MG63 (cell line): ENCODE results near the gene ZNHIT6. TPM values are rescaled to one million over a fixed set of nuclear protein-coding genes. Genes with fewer than 3 reads are reported as not detected.
"Not testable (repeated sequence)": the region's sequence is repeated elsewhere in the genome, so short reads cannot be mapped to it uniquely, and the experiment has no call there.

Experiments
- DNase-seq: peaks from one replicate; pipeline ENCODE4 v3.0.0-alpha.2; 2020
- H3K27me3 ChIP-seq: fragments of 250-450 bp; sonication (Bioruptor Pico); 2 replicates; pipeline ENCODE4 v1.5.1; 2020; ENCODE audit warnings: mild to moderate bottlenecking, moderate library complexity
- H3K36me3 ChIP-seq: fragments of 250-450 bp; sonication (Bioruptor Pico); 2 replicates; pipeline ENCODE4 v1.5.1; 2020; ENCODE audit warnings: mild to moderate bottlenecking, moderate library complexity
- H3K4me3 ChIP-seq: fragments of 250-450 bp; sonication (Bioruptor Pico); 2 replicates; pipeline ENCODE4 v1.5.1; 2020; ENCODE audit warnings: mild to moderate bottlenecking, moderate library complexity
- H3K9me3 ChIP-seq: fragments of 250-450 bp; sonication (Bioruptor Pico); 2 replicates; pipeline ENCODE4 v1.5.1; 2020; ENCODE audit warnings: mild to moderate bottlenecking, moderate library complexity
- total RNA-seq: library from RNA; depleted of rRNA; stranded (reverse); fragments of >200 nt; shearing (Covaris generic); gene quantifications from 2 replicates; pipeline ENCODE4 v1.2.3, GENCODE V29; 2014; ENCODE audit warnings: low replicate concordance

ZNHIT6 gene
- total RNA-seq, 1 experiment from 2014 or later = 11.6 TPM

- H3K27me3 ChIP-seq, DNase-seq, H3K4me3 ChIP-seq: not testable (repeated sequence)
- H3K9me3 ChIP-seq = peaks cover 11% of the 10 kb centered on the region
- H3K36me3 ChIP-seq = peaks cover 14% of the 10 kb centered on the region
Measured at GRCh38 chr1:85641598-85642556, 66.4 kb downstream of the ZNHIT6 start.

- DNase-seq, H3K27me3 ChIP-seq, H3K4me3 ChIP-seq: not testable (repeated sequence)
- peaks cover 11% of the 10 kb centered on the region for H3K9me3 ChIP-seq
- peaks cover 25% of the 10 kb centered on the region for H3K36me3 ChIP-seq
Measured at GRCh38 chr1:85639920-85640319, 68.3 kb downstream of the ZNHIT6 start.

DNA sequence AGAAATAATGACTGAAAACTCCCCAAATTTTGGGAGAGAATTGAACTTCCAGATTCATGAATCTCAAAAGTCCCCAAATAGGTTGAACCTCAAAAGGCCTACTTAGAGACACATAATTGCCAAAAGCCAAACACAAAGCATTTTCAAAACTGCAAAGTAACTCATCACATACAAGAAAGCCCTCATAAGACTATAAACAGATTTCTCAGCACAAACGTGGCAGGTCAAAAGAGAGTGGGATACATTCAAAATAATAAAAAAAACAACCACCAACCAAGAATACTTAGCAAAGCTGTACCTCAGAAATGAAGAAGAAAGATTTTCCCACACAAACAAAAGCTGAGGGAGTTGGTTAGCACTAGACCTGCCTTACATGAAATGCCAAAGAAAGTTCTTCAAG lies 69.8 kb downstream of the ZNHIT6 start:
- DNase-seq = no peak
- Histone ChIP-seq H3K4me3 (no peak overlapping the region), H3K36me3 (peaks cover 25% of the 10 kb centered on the region), H3K9me3 (peaks cover 11% of the 10 kb centered on the region), H3K27me3 (no peaks in the 10 kb centered on the region)

DNA sequence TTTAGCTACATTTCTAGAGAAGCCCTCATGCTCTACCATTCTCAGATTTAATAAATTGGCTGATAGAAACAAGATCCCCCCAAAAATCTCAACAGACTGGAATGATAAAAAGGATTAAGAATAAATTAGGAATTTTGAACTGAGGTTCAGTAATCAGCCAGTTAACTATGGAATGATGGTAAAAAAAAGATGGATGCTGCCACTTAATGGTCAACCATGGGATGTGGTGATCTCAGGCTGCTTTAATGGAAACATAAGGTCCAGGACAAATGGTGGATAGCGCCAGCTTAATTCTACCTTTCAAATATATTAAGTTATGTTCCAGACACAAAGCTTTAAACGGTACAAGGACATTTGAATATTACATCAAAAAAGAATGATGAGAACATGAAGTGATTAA lies 77.7 kb downstream of the ZNHIT6 start:
- no peak overlapping the region for H3K4me3 ChIP-seq
- H3K9me3 ChIP-seq = no peaks in the 10 kb centered on the region
- DNase-seq = no peak
- no peaks in the 10 kb centered on the region for H3K27me3 ChIP-seq
- H3K36me3 ChIP-seq = peaks cover 16% of the 10 kb centered on the region

GRCh38 chr1:85629532-85629920 lies 78.7 kb downstream of the ZNHIT6 start:
- Histone ChIP-seq H3K4me3 (no peak overlapping the region), H3K9me3 (no peaks in the 10 kb centered on the region), H3K36me3 (peaks cover 12% of the 10 kb centered on the region), H3K27me3 (no peaks in the 10 kb centered on the region)
- DNase-seq = no peak

DNA sequence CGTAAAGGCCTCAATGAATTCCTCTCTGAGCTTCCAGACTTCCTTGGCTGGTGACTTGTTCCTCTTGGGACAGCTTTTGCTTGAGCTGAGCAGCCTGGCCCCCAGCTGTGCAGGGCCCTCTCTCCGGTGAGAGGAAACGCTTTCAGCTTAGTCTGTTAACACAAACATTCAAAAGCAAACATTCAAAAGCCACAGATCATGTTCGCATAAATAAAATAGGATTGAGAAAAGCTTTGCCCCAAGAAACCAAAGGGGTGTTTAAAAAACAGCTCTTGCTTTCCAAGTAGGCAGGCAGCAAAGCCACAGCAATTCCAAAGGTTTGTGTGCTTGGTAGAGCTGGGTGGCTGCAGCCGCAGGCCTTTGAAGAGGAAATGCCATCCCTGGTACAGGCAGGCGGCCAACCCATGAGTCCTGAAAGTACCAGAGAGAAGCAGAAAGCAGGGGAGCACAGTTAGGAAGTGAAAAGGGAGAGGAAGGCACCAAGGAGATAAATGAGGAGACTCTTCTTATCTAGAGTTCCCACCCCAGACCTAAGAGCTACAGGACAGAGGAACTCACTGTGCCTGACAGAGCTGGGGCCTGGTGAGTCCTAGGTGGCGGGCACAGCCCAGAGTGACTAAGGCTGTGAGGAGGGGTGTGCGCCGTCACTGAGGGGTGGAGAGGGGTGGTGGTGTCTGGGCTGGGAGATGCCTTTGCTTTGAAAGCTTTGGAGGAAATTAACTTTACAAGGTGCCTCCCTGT lies 79.3 kb downstream of the ZNHIT6 start:
- peak; percentile 92 for DNase-seq
- Histone ChIP-seq H3K36me3 (peaks cover 15% of the 10 kb centered on the region), H3K9me3 (no peaks in the 10 kb centered on the region; the same call in 1 of the 2 replicates), H3K4me3 (no peak overlapping the region), H3K27me3 (no peaks in the 10 kb centered on the region)

DNA sequence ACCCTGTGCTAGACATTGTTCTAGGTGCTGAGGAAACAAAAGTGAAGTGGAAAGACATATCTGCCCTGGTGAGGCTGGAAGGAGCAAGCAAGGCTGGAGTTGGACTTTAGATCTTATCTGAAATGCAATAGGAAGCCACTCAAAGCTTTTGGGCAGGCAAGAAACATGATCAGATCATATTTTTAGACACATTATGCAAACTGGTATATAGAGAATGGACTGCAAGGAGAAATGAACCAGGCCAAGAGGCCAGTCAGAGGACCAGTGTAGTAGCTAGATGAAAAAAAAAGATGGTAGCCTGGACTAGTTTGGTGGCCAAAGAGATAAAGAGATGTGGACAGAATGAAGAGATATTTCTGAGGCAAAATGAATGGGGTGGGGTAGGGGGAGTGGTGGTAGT lies 81.4 kb downstream of the ZNHIT6 start:
- H3K4me3 ChIP-seq = no peak overlapping the region
- DNase-seq = no peak

GRCh38 chr1:85624361-85624760 lies 83.9 kb downstream of the ZNHIT6 start:
- Histone ChIP-seq H3K9me3 (peaks cover 17% of the 10 kb centered on the region), H3K27me3 (no peaks in the 10 kb centered on the region), H3K36me3 (peaks cover 34% of the 10 kb centered on the region), H3K4me3 (no peak overlapping the region)
- DNase-seq = no peak

More for the DNA sequence above, 81.4 kb downstream of the ZNHIT6 start:
- Histone ChIP-seq H3K36me3 (peaks cover 24% of the 10 kb centered on the region), H3K9me3 (peaks cover 5% of the 10 kb centered on the region), H3K27me3 (no peaks in the 10 kb centered on the region)

DNA sequence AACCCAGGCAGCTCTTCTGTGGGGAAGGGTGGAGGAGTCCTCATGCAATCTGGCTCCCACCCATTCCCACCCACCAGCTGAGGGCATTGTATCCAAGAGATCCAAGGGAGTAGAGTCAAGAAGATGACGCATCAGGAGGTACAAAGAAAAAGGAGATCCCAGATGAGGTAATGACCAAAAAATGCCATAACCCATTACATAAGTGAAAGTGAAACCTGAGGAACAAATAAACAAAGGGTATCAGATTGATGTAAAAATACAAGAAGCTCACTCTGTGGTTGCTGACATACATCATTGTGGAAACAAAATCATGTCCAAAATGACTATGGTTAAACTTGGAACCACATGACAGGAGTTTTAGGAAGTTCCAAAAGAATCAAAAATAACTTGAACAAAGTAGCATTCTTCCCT lies 85.2 kb downstream of the ZNHIT6 start:
- peak; percentile 85 for DNase-seq
- Histone ChIP-seq H3K9me3 (peaks cover 17% of the 10 kb centered on the region), H3K4me3 (no peak overlapping the region), H3K36me3 (peaks cover 32% of the 10 kb centered on the region), H3K27me3 (no peaks in the 10 kb centered on the region)

DNA sequence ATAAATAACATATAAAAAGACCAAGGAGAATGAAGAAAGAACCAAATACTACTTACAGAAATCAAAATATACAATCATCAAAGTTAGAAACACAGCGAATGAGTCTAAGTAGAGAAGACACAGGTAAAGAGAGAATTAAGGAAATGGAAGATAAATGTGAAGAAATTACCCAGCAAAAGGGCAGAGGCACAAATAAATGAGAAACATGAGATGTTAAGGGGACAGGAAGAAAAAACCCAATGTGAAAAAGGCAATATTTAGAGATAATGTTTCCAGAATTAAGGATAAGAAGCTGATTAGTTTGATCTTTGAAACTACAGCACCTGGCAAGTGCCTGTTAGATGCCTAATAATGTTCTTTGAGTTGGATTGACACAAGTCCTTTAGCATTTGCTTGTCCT lies 86.8 kb downstream of the ZNHIT6 start:
- no peaks in the 10 kb centered on the region for H3K27me3 ChIP-seq

GRCh38 chr1:85617633-85618100 lies 90.6 kb downstream of the ZNHIT6 start:
- H3K27me3 ChIP-seq = no peaks in the 10 kb centered on the region
- peaks cover 17% of the 10 kb centered on the region for H3K9me3 ChIP-seq
- DNase-seq = peak; percentile 79
- no peak overlapping the region for H3K4me3 ChIP-seq
- peaks cover 14% of the 10 kb centered on the region for H3K36me3 ChIP-seq

More for the DNA sequence above, 86.8 kb downstream of the ZNHIT6 start:
- no peak overlapping the region for H3K4me3 ChIP-seq
- DNase-seq = no peak
- peaks cover 22% of the 10 kb centered on the region for H3K36me3 ChIP-seq
- peaks cover 17% of the 10 kb centered on the region for H3K9me3 ChIP-seq

GRCh38 chr1:85616736-85617135 lies 91.5 kb downstream of the ZNHIT6 start:
- no peak for DNase-seq
- H3K36me3 ChIP-seq = peaks cover 9% of the 10 kb centered on the region
- peaks cover 11% of the 10 kb centered on the region for H3K9me3 ChIP-seq
- no peak overlapping the region for H3K4me3 ChIP-seq
- H3K27me3 ChIP-seq = no peaks in the 10 kb centered on the region

GRCh38 chr1:85616364-85616705 lies 91.9 kb downstream of the ZNHIT6 start:
- Histone ChIP-seq H3K4me3 (no peak overlapping the region), H3K9me3 (peaks cover 7% of the 10 kb centered on the region), H3K36me3 (peaks cover 5% of the 10 kb centered on the region), H3K27me3 (no peaks in the 10 kb centered on the region)
- DNase-seq = no peak

DNA sequence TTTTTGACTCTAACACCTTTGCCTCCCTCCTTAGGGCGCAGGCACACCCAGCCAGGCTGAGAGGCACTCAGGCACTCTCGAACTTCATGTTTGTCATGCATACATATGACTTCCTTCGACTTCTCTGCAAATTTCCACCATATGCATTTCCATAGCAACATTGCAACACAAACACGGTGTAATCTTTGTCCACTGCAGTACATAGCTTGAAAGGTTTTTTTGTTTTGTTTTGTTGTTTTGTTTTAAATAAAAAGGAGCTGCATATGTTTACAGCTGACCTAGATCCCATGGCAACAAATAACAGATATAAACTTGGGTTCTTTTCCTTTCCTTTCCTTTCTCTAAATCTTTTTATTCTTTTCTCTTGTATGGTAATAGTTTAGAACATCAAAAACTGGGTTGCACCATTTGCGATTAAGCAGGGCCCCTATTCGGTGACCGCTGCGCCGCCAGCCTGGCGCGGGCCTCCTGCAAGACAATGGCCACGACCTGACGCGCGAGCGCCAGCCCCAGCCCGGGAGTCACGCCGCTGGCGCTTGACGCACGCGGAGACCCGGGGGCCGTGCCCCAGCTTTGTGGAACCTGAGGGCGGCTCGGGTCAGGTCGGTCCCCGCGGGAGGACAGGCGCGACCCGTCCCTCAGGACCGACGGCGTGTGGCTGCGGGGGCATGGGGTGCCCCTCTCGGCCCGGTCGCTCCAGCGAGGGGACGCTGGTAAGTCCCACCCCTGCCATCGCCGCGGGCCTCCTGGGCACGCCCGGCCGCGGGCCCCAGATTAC lies 92.5 kb downstream of the ZNHIT6 start:
- Histone ChIP-seq H3K9me3 (0 out of 2 replicates have a peak, but pooled peaks cover 2% of the 10 kb centered on the region), H3K27me3 (no peaks in the 10 kb centered on the region), H3K36me3 (peaks cover 5% of the 10 kb centered on the region; the same call in 1 of the 2 replicates), H3K4me3 (no peak overlapping the region)
- no peak for DNase-seq

- Histone ChIP-seq H3K27me3 (no peaks in the 10 kb centered on the region), H3K4me3 (no peak overlapping the region), H3K9me3 (no peaks in the 10 kb centered on the region), H3K36me3 (no peaks in the 10 kb centered on the region)
- peak; percentile 71 for DNase-seq
Measured at GRCh38 chr1:85612704-85613361, 95.4 kb downstream of the ZNHIT6 start.

GRCh38 chr1:85611856-85612255 lies 96.4 kb downstream of the ZNHIT6 start:
- no peak overlapping the region for H3K4me3 ChIP-seq
- DNase-seq = peak; percentile 97

More at GRCh38 chr1:85611856-85612255, 96.4 kb downstream of the ZNHIT6 start:
- Histone ChIP-seq H3K9me3 (no peaks in the 10 kb centered on the region), H3K36me3 (no peaks in the 10 kb centered on the region), H3K27me3 (no peaks in the 10 kb centered on the region)
